A673 (cell line): ENCODE results near the gene ZNF473. TPM values are rescaled to one million over a fixed set of nuclear protein-coding genes. Genes with fewer than 3 reads are reported as not detected.

ENCODE experiments used
- BruUV-seq: library from RNA; stranded (reverse); fragments of 400-500 nt; replicated peaks from 2 replicates; lab custom pipeline; 2021; lab: Mats Ljungman, UMichigan
- CTCF ChIA-PET: fragments of 300-600 bp; sonication (Branson Sonifier 250); formaldehyde crosslinking; loops from one replicate; lab custom pipeline; 2022; ENCODE audit warnings: antibody characterized with exemption; lab: Charles Lee
- POLR2A ChIA-PET: fragments of 300-600 bp; sonication (Branson Sonifier 250); formaldehyde crosslinking; loops from one replicate; lab custom pipeline; 2022; ENCODE audit warnings: antibody characterized with exemption; ENCODE audit not compliant: low non-redundant PET; lab: Charles Lee
- DNase-seq: peaks from one replicate; pipeline ENCODE4 v3.0.0-alpha.2; 2015; ENCODE audit warnings: low spot score
- H3K27ac ChIP-seq: fragments of 200-600 bp; sonication (generic); 2 replicates; pipeline ENCODE4 v1.5.1; 2016; ENCODE audit warnings: mixed run types, low read depth, mild to moderate bottlenecking, mixed read lengths, antibody characterized with exemption, low read length; ENCODE audit not compliant: poor library complexity, severe bottlenecking
- H3K27me3 ChIP-seq: fragments of 200-600 bp; sonication (generic); replicated peaks from 2 replicates; pipeline ENCODE4 v1.6.1; 2017; ENCODE audit warnings: mixed run types, low read depth, mild to moderate bottlenecking, mixed read lengths, antibody characterized with exemption, low read length; ENCODE audit not compliant: insufficient read depth, poor library complexity
- H3K36me3 ChIP-seq: fragments of 200-600 bp; sonication (generic); 2 replicates; pipeline ENCODE4 v1.6.1; 2016; ENCODE audit warnings: mixed run types, mild to moderate bottlenecking, mixed read lengths, antibody characterized with exemption, low read length; ENCODE audit not compliant: insufficient read depth, poor library complexity, severe bottlenecking
- H3K4me1 ChIP-seq: fragments of 200-600 bp; sonication (generic); 2 replicates; pipeline ENCODE4 v1.6.1; 2017; ENCODE audit warnings: mixed run types, mild to moderate bottlenecking, mixed read lengths, antibody characterized with exemption, low read length; ENCODE audit not compliant: insufficient read depth, poor library complexity, severe bottlenecking
- H3K4me3 ChIP-seq: fragments of 200-600 bp; sonication (generic); 2 replicates; pipeline ENCODE4 v1.5.1; 2016; ENCODE audit warnings: low read depth, mixed run types, mild to moderate bottlenecking, mixed read lengths, low read length; ENCODE audit not compliant: poor library complexity, severe bottlenecking
- H3K9me3 ChIP-seq: fragments of 200-600 bp; sonication (generic); 2 replicates; pipeline ENCODE4 v1.6.1; 2016; ENCODE audit warnings: mixed run types, low read depth, mild to moderate bottlenecking, mixed read lengths, antibody characterized with exemption, low read length; ENCODE audit not compliant: poor library complexity, severe bottlenecking
- CTCF ChIP-seq: fragments of 300-800, 200-600 bp; sonication (generic); conservative IDR thresholded peaks from 2 replicates; pipeline ENCODE4 v1.5.1; 2017; ENCODE audit warnings: low read depth, mild to moderate bottlenecking, antibody characterized with exemption, low read length, moderate library complexity, mixed read lengths
- EZH2 ChIP-seq: fragments of 200-600 bp; sonication (generic); IDR thresholded peaks from 2 replicates; pipeline ENCODE4 v1.6.1; 2017; ENCODE audit warnings: borderline replicate concordance, low read depth, mild to moderate bottlenecking, mixed read lengths, antibody characterized with exemption, low read length; ENCODE audit not compliant: poor library complexity, severe bottlenecking
- intact Hi-C: fragments of 100-400 bp; cut with micrococcal nuclease; formaldehyde crosslinking; loops from one replicate; pipeline ENCODE4 v1.10.0; 2022; ENCODE audit not compliant: unreplicated experiment
- total RNA-seq: library from RNA; stranded (reverse); gene quantifications from 2 replicates; pipeline ENCODE4 v1.2.3, GENCODE V29; 2021

ZNF473 gene
- total RNA-seq, 1 experiment from 2014 or later, result 15.6 TPM

GRCh38 chr19:50001775-50002174 lies 24.0 kb upstream of the ZNF473 start:
- DNase-seq, result no peak
- Histone ChIP-seq H3K9me3 (no peaks in the 10 kb centered on the region), H3K27me3 (no peaks in the 10 kb centered on the region), H3K4me3 (no peak overlapping the region), H3K4me1 (no peaks in the 10 kb centered on the region), H3K36me3 (peaks cover 26% of the 10 kb centered on the region), H3K27ac (no peak overlapping the region)
- ChIA-PET CTCF (no interaction called here), POLR2A (no interaction called here)
- TF ChIP-seq EZH2, result no peak
- no peak for TF ChIP-seq CTCF
- no TSS peak for BruUV-seq
- intact Hi-C loops, result no loop called here

GRCh38 chr19:50002386-50002960 lies 23.3 kb upstream of the ZNF473 start:
- no peaks in the 10 kb centered on the region for H3K9me3 ChIP-seq
- no peak overlapping the region for H3K4me3 ChIP-seq
- TF ChIP-seq CTCF, result no peak
- TF ChIP-seq EZH2, result no peak
- POLR2A ChIA-PET, result no interaction called here
- H3K27me3 ChIP-seq, result no peaks in the 10 kb centered on the region
- CTCF ChIA-PET, result no interaction called here
- H3K4me1 ChIP-seq, result no peaks in the 10 kb centered on the region
- BruUV-seq, result no TSS peak
- no peak for DNase-seq
- no peak overlapping the region for H3K27ac ChIP-seq
- intact Hi-C loops, result no loop called here
- H3K36me3 ChIP-seq, result peaks cover 31% of the 10 kb centered on the region

GRCh38 chr19:50003254-50003788 lies 22.5 kb upstream of the ZNF473 start:
- TF ChIP-seq EZH2 (no peak), CTCF (no peak)
- peaks cover 34% of the 10 kb centered on the region for H3K36me3 ChIP-seq
- intact Hi-C loops, result no loop called here
- H3K27ac ChIP-seq, result no peak overlapping the region
- H3K27me3 ChIP-seq, result no peaks in the 10 kb centered on the region
- H3K4me3 ChIP-seq, result no peak overlapping the region
- no peaks in the 10 kb centered on the region for H3K4me1 ChIP-seq
- CTCF ChIA-PET, result no interaction called here
- no peak for DNase-seq
- no peaks in the 10 kb centered on the region for H3K9me3 ChIP-seq
- POLR2A ChIA-PET, result no interaction called here
- BruUV-seq, result no TSS peak
